K562 (cell line): ENCODE results near the gene SLC1A2. TPM values are rescaled to one million over a fixed set of nuclear protein-coding genes. Genes with fewer than 3 reads are reported as not detected.

Source experiments
- ATAC-seq: fragments of 200-7000 bp; cut with Tn5 transposase; 3 replicates; pipeline ENCODE4 v1.9.1; 2020; ENCODE audit warnings: moderate library complexity
- BruUV-seq: library from RNA; stranded (reverse); fragments of 400-500 nt; replicated peaks from 2 replicates; lab custom pipeline; 2021; lab: Mats Ljungman, UMichigan
- CTCF ChIA-PET: fragments of 300-600 bp; formaldehyde crosslinking; extraction: SDS; loops from one replicate; lab custom pipeline; 2021; ENCODE audit warnings: low intra/inter-chr PET ratio; lab: Yijun Ruan, JAX
- POLR2A ChIA-PET: fragments of 300-600, 350-650 bp; sonication (Branson Sonifier 250); formaldehyde crosslinking; extraction: SDS; loops from one replicate; lab custom pipeline; 2021; ENCODE audit warnings: antibody characterized with exemption, inconsistent platforms; lab: Yijun Ruan, JAX
- DNase-seq, 4 experiments: peaks; one replicate each; pipeline versions ENCODE4 v3.0.0 to v3.0.0-alpha.2; 2011 to 2018; ENCODE audit warnings: low spot score in 3 of 4, mixed read lengths in 3 of 4; ENCODE audit errors: extremely low read depth in 1 of 4
- FAIRE-seq: peaks from 2 replicates; lab custom pipeline; 2011; peaks lifted over from hg19 to GRCh38; lab: Jason Lieb, UNC
- H2AFZ ChIP-seq: 2 replicates; pipeline ENCODE4 v1.6.0; 2011; ENCODE audit warnings: low read depth, low read length, control low read depth, inconsistent platforms
- H3K27ac ChIP-seq: fragments of 200-600 bp; 3 replicates; pipeline ENCODE4 v1.8.0; 2011; ENCODE audit warnings: low read depth, mild to moderate bottlenecking, control low read depth, inconsistent platforms, low read length, moderate library complexity, mixed read lengths; ENCODE audit errors: extremely low read depth
- H3K27me3 ChIP-seq, 2 experiments: fragments of 300-600 bp in 1 of 2; 2 replicates in 1 of 2; 3 replicates in 1 of 2; pipeline versions ENCODE4 v1.6.0 to v1.8.0; 2011; ENCODE audit warnings: inconsistent platforms in 2 of 2, low read length in 2 of 2, mild to moderate bottlenecking in 1 of 2, mixed read lengths in 1 of 2, moderate library complexity in 1 of 2; ENCODE audit not compliant: control insufficient read depth in 2 of 2, insufficient read depth in 2 of 2
- H3K36me3 ChIP-seq: fragments of 300-600 bp; 3 replicates; pipeline ENCODE4 v1.8.0; 2011; ENCODE audit warnings: mild to moderate bottlenecking, low read length, inconsistent platforms; ENCODE audit not compliant: control insufficient read depth, insufficient read depth
- H3K4me1 ChIP-seq, 2 experiments: fragments of 200-600 bp in 1 of 2; replicated peaks in 1 of 2; 2 replicates in 1 of 2; 3 replicates in 1 of 2; pipeline versions ENCODE4 v1.5.1 to v1.8.0; 2011; ENCODE audit warnings: inconsistent platforms in 2 of 2, low read length in 2 of 2, mild to moderate bottlenecking in 1 of 2, mixed read lengths in 1 of 2, moderate library complexity in 1 of 2; ENCODE audit not compliant: control insufficient read depth in 2 of 2, insufficient read depth in 2 of 2
- H3K4me2 ChIP-seq: 2 replicates; pipeline ENCODE4 v1.6.1; 2011; ENCODE audit warnings: low read length, control low read depth, inconsistent platforms, mixed read lengths; ENCODE audit not compliant: insufficient read depth
- H3K4me3 ChIP-seq: fragments of 200-600 bp; sonication (generic), shearing (Covaris generic); 2 replicates; pipeline ENCODE4 v1.5.1; 2016; ENCODE audit warnings: control low read depth, inconsistent platforms
- H3K79me2 ChIP-seq: fragments of 200-600 bp; 3 replicates; pipeline ENCODE4 v1.8.0; 2011; ENCODE audit warnings: low read length, inconsistent platforms; ENCODE audit not compliant: control insufficient read depth, insufficient read depth
- H3K9ac ChIP-seq, 2 experiments: 2 replicates each; pipeline versions ENCODE4 v1.6.0 to v1.6.1; 2011; ENCODE audit warnings: low read depth in 2 of 2, low read length in 2 of 2, control low read depth in 1 of 2, inconsistent platforms in 1 of 2, mild to moderate bottlenecking in 1 of 2, mixed read lengths in 1 of 2; ENCODE audit not compliant: insufficient read depth in 1 of 2
- H3K9me1 ChIP-seq: one replicate; pipeline ENCODE4 v1.6.0; 2011; ENCODE audit warnings: inconsistent platforms, mild to moderate bottlenecking, low read length, moderate library complexity; ENCODE audit not compliant: control insufficient read depth, insufficient read depth
- H3K9me3 ChIP-seq: replicated peaks from 2 replicates; pipeline ENCODE4 v1.5.1; 2011; ENCODE audit warnings: low read depth, low read length, inconsistent platforms; ENCODE audit not compliant: control insufficient read depth, insufficient read depth
- H4K20me1 ChIP-seq: replicated peaks from 2 replicates; pipeline ENCODE4 v1.6.1; 2011; ENCODE audit warnings: low read length, inconsistent platforms, mixed read lengths; ENCODE audit not compliant: control insufficient read depth, insufficient read depth
- BACH1 ChIP-seq: fragments of 200-800 bp; sonication (Bioruptor generic); IDR thresholded peaks from 2 replicates; pipeline ENCODE4 v1.6.1; 2016; ENCODE audit warnings: missing genetic modification characterization, missing compliant biosample characterization
- CREB3 ChIP-seq: fragments of 450-650 bp; conservative IDR thresholded peaks from 2 replicates; pipeline ENCODE4 v1.6.1; 2016; ENCODE audit warnings: missing genetic modification characterization, low read depth, mild to moderate bottlenecking, missing compliant biosample characterization, moderate library complexity
- ESRRA ChIP-seq: fragments of 450-650 bp; IDR thresholded peaks from 2 replicates; pipeline ENCODE4 v1.6.1; 2014; ENCODE audit warnings: low read depth, mild to moderate bottlenecking, moderate library complexity, borderline replicate concordance
- HOXB6 ChIP-seq: fragments of 250-450 bp; sonication (Bioruptor Pico); IDR thresholded peaks from 2 replicates; pipeline ENCODE4 v1.5.1; 2022; ENCODE audit warnings: mild to moderate bottlenecking, borderline replicate concordance
- MLLT1 ChIP-seq, 2 experiments: fragments of 450-650 bp; IDR thresholded peaks; 2 replicates each; pipeline ENCODE4 v1.6.1; 2016
- PHF20 ChIP-seq: fragments of 450-650 bp; IDR thresholded peaks from 2 replicates; pipeline ENCODE4 v1.6.1; 2018; ENCODE audit not compliant: partially characterized antibody
- RB1 ChIP-seq: fragments of 450-650 bp; IDR thresholded peaks from 2 replicates; pipeline ENCODE4 v1.6.1; 2017; ENCODE audit warnings: low read depth, mild to moderate bottlenecking
- RFX1 ChIP-seq: fragments of 450-650 bp; IDR thresholded peaks from 2 replicates; pipeline ENCODE4 v1.6.1; 2016; ENCODE audit warnings: mild to moderate bottlenecking, moderate library complexity
- RFX5 ChIP-seq: IDR thresholded peaks from 2 replicates; pipeline ENCODE4 v1.6.1; 2011; ENCODE audit warnings: low read depth, mild to moderate bottlenecking, improper control_type of control experiment, low read length
- SAFB ChIP-seq: fragments of 200-400 bp; formaldehyde crosslinking; IDR thresholded peaks from 2 replicates; pipeline ENCODE4 v1.6.1; 2017; ENCODE audit warnings: low read depth, low read length, borderline replicate concordance
- ZHX1 ChIP-seq: fragments of 150-350 bp; conservative IDR thresholded peaks from 2 replicates; pipeline ENCODE4 v1.6.1; 2014; ENCODE audit warnings: low read length
- ZNF217 ChIP-seq: sonication (generic); formaldehyde crosslinking; IDR thresholded peaks from 2 replicates; pipeline ENCODE4 v1.8.0; 2022; ENCODE audit warnings: mild to moderate bottlenecking, missing genetic modification reagents
- WGBS: fragments of 100-300 bp; shearing (Covaris generic); methylation state at CpG from one replicate; pipeline ENCODE4 v1.1.6; 2016; ENCODE audit warnings: low coverage, mixed read lengths; ENCODE audit not compliant: insufficient coverage; ENCODE audit errors: missing lambda C conversion rate; 5-methylcytosine and 5-hydroxymethylcytosine counted together
- in situ Hi-C: fragments of 300-500 bp; cut with MboI; formaldehyde crosslinking; loops from 4 replicates; pipeline ENCODE4 v1.15.0; 2018; ENCODE audit warnings: inconsistent platforms, mixed read lengths
- intact Hi-C: fragments of 100-400 bp; cut with micrococcal nuclease; formaldehyde crosslinking; loops from 2 replicates; pipeline ENCODE4 v1.14.2; 2022
- polyA plus RNA-seq, 8 experiments: library from polyadenylated mRNA; depleted of rRNA in 4 of 8; stranded (reverse) in 5 of 8; unstranded in 3 of 8; fragments of >200 nt; fragmentation: Nextera tagmentation in 2 of 8; fragmentation: Illumina TruSeq in 1 of 8; extraction: Ambion mirVana in 2 of 8; extraction: Trizol in 1 of 8; gene quantifications; 2 replicates each; pipeline versions ENCODE4 v1.2.1 to v1.2.3, GENCODE V29; 2011 to 2014; ENCODE audit warnings: inconsistent platforms in 1 of 8, missing spikeins in 1 of 8
- total RNA-seq, 7 experiments: library from RNA; depleted of rRNA in 6 of 7; stranded (reverse); fragments of >200 nt in 6 of 7; fragmentation: Illumina TruSeq in 2 of 7; extraction: Trizol in 2 of 7; gene quantifications; 2 replicates each; pipeline versions ENCODE4 v1.2.1 to v1.2.3, GENCODE V29; 2011 to 2021; ENCODE audit warnings: low replicate concordance in 1 of 7
- TF ChIP-seq, protein P1 (sequence below): fragments of 450-650 bp; formaldehyde crosslinking; IDR thresholded peaks from 2 replicates; pipeline ENCODE4 v1.4.0; 2022; ENCODE audit warnings: mild to moderate bottlenecking, moderate library complexity

Gene SLC1A2
- total and polyA plus RNA-seq, 9 of the 15 experiments (the other 6 are each of a cell fraction or from before 2014, with no cell fraction given) = 0.03 to 0.07 (median 0.04) TPM; not detected in 5

GRCh38 chr11:35340715-35341114, 78.6 kb downstream of the SLC1A2 start:
- H3K4me2 ChIP-seq = no peak overlapping the region
- no peak for DNase-seq
- H2AFZ ChIP-seq = no peak overlapping the region
- in situ Hi-C loops (no loop called here), intact Hi-C loops (no loop called here)
- FAIRE-seq = no peak
- H4K20me1 ChIP-seq = no peaks in the 10 kb centered on the region
- H3K27ac ChIP-seq = no peak overlapping the region
- H3K4me1 ChIP-seq = peaks cover 0 to 34% of the 10 kb centered on the region in 2 experiments; a peak in 3 of 5 replicates
- no peak overlapping the region for H3K9ac ChIP-seq
- TF ChIP-seq CREB3 (no peak), RB1 (no peak), ZHX1 (no peak), MLLT1 (IDR thresholded peaks at IDR 0.05) (no peak), SAFB (no peak), BACH1 (tag) (no peak), RFX1 (no peak), HOXB6 (CRISPR knock-in tag) (no peak), PHF20 (no peak), RFX5 (no peak), ZNF217 (CRISPR knock-in tag) (no peak), ESRRA (no peak)
- TF ChIP-seq, protein P1, sequence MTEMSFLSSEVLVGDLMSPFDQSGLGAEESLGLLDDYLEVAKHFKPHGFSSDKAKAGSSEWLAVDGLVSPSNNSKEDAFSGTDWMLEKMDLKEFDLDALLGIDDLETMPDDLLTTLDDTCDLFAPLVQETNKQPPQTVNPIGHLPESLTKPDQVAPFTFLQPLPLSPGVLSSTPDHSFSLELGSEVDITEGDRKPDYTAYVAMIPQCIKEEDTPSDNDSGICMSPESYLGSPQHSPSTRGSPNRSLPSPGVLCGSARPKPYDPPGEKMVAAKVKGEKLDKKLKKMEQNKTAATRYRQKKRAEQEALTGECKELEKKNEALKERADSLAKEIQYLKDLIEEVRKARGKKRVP (CRISPR knock-in tag) = no peak
- ChIA-PET POLR2A (no interaction called here), CTCF (no interaction called here)
- no peaks in the 10 kb centered on the region for H3K9me1 ChIP-seq
- no peaks in the 10 kb centered on the region for H3K36me3 ChIP-seq
- H3K27me3 ChIP-seq = no peaks in the 10 kb centered on the region
- no peak overlapping the region for H3K4me3 ChIP-seq
- 64% methylated on average over 2 of the region's 2 CpGs for WGBS
- no peaks in the 10 kb centered on the region for H3K9me3 ChIP-seq
- no peaks in the 10 kb centered on the region for H3K79me2 ChIP-seq
- BruUV-seq = no TSS peak
- no peak for ATAC-seq
